ENCODE results near the gene ENO2.

The ENO2 gene

GRCh38 chr12:6966351-6966750 is 52.0 kb downstream of the ENO2 start:
- DNase-seq = no peak
- intact Hi-C loops (cut with DNase I; ENCODE audit: low total_unique reads) = loop anchor here (5.0 kb wide), 1 partner anchor 99 kb away; the partner anchor contains the start of gene TPI1
- Histone ChIP-seq H3K9me3 (no peaks in the 10 kb centered on the region), H3K4me1 (peaks cover 10 to 46% (median 33%) of the 10 kb centered on the region in 4 donors), H3K27ac (no peak overlapping the region), H3K4me3 (no peak overlapping the region), H3K36me3 (peaks cover 32 to 43% (median 42%) of the 10 kb centered on the region in 3 donors), H3K27me3 (no peaks in the 10 kb centered on the region)
- TF ChIP-seq, protein P1, sequence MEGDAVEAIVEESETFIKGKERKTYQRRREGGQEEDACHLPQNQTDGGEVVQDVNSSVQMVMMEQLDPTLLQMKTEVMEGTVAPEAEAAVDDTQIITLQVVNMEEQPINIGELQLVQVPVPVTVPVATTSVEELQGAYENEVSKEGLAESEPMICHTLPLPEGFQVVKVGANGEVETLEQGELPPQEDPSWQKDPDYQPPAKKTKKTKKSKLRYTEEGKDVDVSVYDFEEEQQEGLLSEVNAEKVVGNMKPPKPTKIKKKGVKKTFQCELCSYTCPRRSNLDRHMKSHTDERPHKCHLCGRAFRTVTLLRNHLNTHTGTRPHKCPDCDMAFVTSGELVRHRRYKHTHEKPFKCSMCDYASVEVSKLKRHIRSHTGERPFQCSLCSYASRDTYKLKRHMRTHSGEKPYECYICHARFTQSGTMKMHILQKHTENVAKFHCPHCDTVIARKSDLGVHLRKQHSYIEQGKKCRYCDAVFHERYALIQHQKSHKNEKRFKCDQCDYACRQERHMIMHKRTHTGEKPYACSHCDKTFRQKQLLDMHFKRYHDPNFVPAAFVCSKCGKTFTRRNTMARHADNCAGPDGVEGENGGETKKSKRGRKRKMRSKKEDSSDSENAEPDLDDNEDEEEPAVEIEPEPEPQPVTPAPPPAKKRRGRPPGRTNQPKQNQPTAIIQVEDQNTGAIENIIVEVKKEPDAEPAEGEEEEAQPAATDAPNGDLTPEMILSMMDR (IDR thresholded peaks at IDR 0.05) = no peak

DNA sequence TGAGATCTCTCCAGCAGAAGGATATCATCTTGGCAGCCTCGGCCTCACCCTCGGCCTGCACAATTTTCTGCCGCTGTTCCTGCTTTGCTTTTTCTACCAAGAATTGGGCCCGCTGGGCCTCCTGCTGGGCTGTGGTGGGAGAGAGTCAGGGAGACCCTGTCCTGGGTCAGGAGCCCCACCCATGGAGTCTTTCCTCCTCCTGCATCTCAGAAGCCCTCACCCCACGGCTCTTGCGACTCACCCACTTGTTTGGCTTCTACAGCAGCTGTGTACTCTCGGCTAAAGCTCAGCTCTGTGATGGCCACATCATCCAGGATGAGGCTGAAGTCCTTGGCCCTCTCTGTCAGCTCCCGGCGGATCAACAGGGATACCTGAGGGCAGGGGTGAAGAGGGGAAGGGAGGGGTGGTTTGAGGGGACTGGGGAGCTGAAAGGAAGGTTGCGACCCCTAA is 53.3 kb downstream of the ENO2 start:
- intact Hi-C loops (cut with DNase I; ENCODE audit: low total_unique reads) = loop anchor here (5.0 kb wide), 1 partner anchor 100 kb away; the partner anchor contains the start of gene TPI1

GRCh38 chr12:6968426-6968825 is 54.0 kb downstream of the ENO2 start:
- no peak for DNase-seq
- H3K4me3 ChIP-seq = no peak overlapping the region
- TF ChIP-seq, protein P1 (IDR thresholded peaks at IDR 0.05) = no peak
- H3K27me3 ChIP-seq = no peaks in the 10 kb centered on the region
- intact Hi-C loops (cut with DNase I; ENCODE audit: low total_unique reads) = loop anchor here (5.0 kb wide), 1 partner anchor 101 kb away; the partner anchor contains the start of gene TPI1
- peaks cover 32 to 45% (median 42%) of the 10 kb centered on the region in 3 donors for H3K36me3 ChIP-seq
- H3K9me3 ChIP-seq = no peaks in the 10 kb centered on the region
- no peak overlapping the region for H3K27ac ChIP-seq
- H3K4me1 ChIP-seq = peaks cover 10 to 39% (median 27%) of the 10 kb centered on the region in 4 donors

More for the DNA sequence above, 53.3 kb downstream of the ENO2 start:
- Histone ChIP-seq H3K9me3 (no peaks in the 10 kb centered on the region), H3K36me3 (peaks cover 32 to 43% (median 42%) of the 10 kb centered on the region in 3 donors), H3K27ac (no peak overlapping the region), H3K27me3 (no peaks in the 10 kb centered on the region), H3K4me3 (no peak overlapping the region), H3K4me1 (peaks cover 10 to 39% (median 27%) of the 10 kb centered on the region in 4 donors)
- TF ChIP-seq, protein P1 (IDR thresholded peaks at IDR 0.05) = no peak
- DNase-seq = no peak

DNA sequence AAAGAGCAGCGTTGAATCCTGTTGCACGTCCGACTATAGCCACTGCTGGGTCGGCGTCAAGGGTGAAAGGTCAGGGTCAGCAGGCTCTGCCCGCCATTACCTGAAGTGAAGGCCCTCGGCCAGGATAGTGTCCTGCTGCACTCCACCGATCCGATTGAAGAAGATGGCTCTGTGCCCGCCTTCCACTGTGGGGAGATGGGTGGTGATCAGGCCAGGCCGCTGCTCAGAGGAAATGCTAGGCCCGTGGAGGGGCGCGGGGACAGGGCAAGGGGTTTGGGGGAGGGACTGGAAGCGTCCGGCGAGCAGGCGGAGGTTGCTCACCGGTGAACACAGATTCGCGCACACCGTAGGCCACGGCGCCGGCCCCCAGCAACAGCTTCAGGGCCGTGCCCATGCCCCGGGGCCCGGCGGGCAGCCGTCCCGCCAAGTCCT is 55.7 kb downstream of the ENO2 start:
- Histone ChIP-seq H3K9me3 (no peaks in the 10 kb centered on the region), H3K36me3 (peaks cover 45 to 56% (median 54%) of the 10 kb centered on the region in 3 donors), H3K27me3 (no peaks in the 10 kb centered on the region), H3K4me1 (peaks cover 10 to 30% (median 25%) of the 10 kb centered on the region in 4 donors), H3K27ac (peak overlapping the region; percentile 86 to 95), H3K4me3 (peak overlapping the region; percentile 81 to 93)
- DNase-seq = peak in 1 of 2 donors; percentile 47
- intact Hi-C loops (cut with DNase I; ENCODE audit: low total_unique reads) = loop anchor here (5.0 kb wide), 1 partner anchor 47 kb away; the partner anchor contains the start of gene LPCAT3
- TF ChIP-seq, protein P1 (IDR thresholded peaks at IDR 0.05) = no peak

All from tibial artery (tissue), 4 donors.